SJSA1 (cell line): ENCODE results near the gene PFAS. TPM values are rescaled to one million over a fixed set of nuclear protein-coding genes. Genes with fewer than 3 reads are reported as not detected.
"Not testable (repeated sequence)": the region's sequence is repeated elsewhere in the genome, so short reads cannot be mapped to it uniquely, and the experiment has no call there.

Experiments used
- DNase-seq, 2 experiments: peaks; one replicate each; pipeline ENCODE4 v3.0.0-alpha.2; 2015 to 2020; ENCODE audit warnings: low spot score in 2 of 2, low read depth in 1 of 2
- H3K27ac ChIP-seq: fragments of 250-450 bp; sonication (Bioruptor Pico); 2 replicates; pipeline ENCODE4 v1.5.1; 2020; ENCODE audit warnings: mild to moderate bottlenecking, moderate library complexity
- H3K27me3 ChIP-seq: fragments of 250-450 bp; sonication (Bioruptor Pico); replicated peaks from 2 replicates; pipeline ENCODE4 v1.5.1; 2020; ENCODE audit warnings: mild to moderate bottlenecking, moderate library complexity
- H3K36me3 ChIP-seq: fragments of 250-450 bp; sonication (Bioruptor Pico); 2 replicates; pipeline ENCODE4 v1.5.1; 2020; ENCODE audit warnings: mild to moderate bottlenecking
- H3K4me1 ChIP-seq: fragments of 250-450 bp; sonication (Bioruptor Pico); replicated peaks from 2 replicates; pipeline ENCODE4 v1.6.1; 2021; ENCODE audit warnings: mild to moderate bottlenecking
- H3K4me3 ChIP-seq: fragments of 250-450 bp; sonication (Bioruptor Pico); 2 replicates; pipeline ENCODE4 v1.5.1; 2020; ENCODE audit warnings: mild to moderate bottlenecking
- H3K9me3 ChIP-seq: fragments of 250-450 bp; sonication (Bioruptor Pico); replicated peaks from 2 replicates; pipeline ENCODE4 v1.5.1; 2020; ENCODE audit warnings: mild to moderate bottlenecking
- total RNA-seq: library from RNA; depleted of rRNA; stranded (reverse); fragments of >200 nt; shearing (Covaris generic); gene quantifications from 2 replicates; pipeline ENCODE4 v1.2.3, GENCODE V29; 2014

Gene PFAS
- total RNA-seq, 1 experiment from 2014 or later = 29.3 TPM

GRCh38 chr17:8243827-8244226 lies 5.3 kb upstream of the PFAS start:
- Histone ChIP-seq H3K36me3 (no peaks in the 10 kb centered on the region), H3K4me1 (peaks cover 4% of the 10 kb centered on the region), H3K9me3 (no peaks in the 10 kb centered on the region), H3K27ac (no peak overlapping the region), H3K27me3 (no peaks in the 10 kb centered on the region), H3K4me3 (no peak overlapping the region)
- no peak for DNase-seq

GRCh38 chr17:8244768-8245167 lies 4.3 kb upstream of the PFAS start:
- Histone ChIP-seq H3K9me3 (no peaks in the 10 kb centered on the region), H3K36me3 (no peaks in the 10 kb centered on the region), H3K27ac (no peak overlapping the region), H3K4me3 (no peak overlapping the region), H3K27me3 (no peaks in the 10 kb centered on the region), H3K4me1 (peaks cover 6% of the 10 kb centered on the region)
- no peak for DNase-seq

GRCh38 chr17:8249621-8250500 lies 772 bp downstream of the PFAS start:
- H3K36me3 ChIP-seq = peaks cover 7% of the 10 kb centered on the region

GRCh38 chr17:8251411-8251810 lies 2.3 kb downstream of the PFAS start:
- H3K9me3 ChIP-seq, H3K4me1 ChIP-seq, DNase-seq, H3K27me3 ChIP-seq, H3K4me3 ChIP-seq, H3K27ac ChIP-seq: not testable (repeated sequence)
- H3K36me3 ChIP-seq = peaks cover 22% of the 10 kb centered on the region

More at GRCh38 chr17:8249621-8250500, 772 bp downstream of the PFAS start:
- DNase-seq = no peak
- H3K4me1 ChIP-seq = peaks cover 9% of the 10 kb centered on the region
- no peaks in the 10 kb centered on the region for H3K9me3 ChIP-seq
- H3K27ac ChIP-seq = peak overlapping the region; percentile 36
- peak overlapping the region; percentile 67 for H3K4me3 ChIP-seq
- H3K27me3 ChIP-seq = no peaks in the 10 kb centered on the region

- no peak overlapping the region for H3K4me3 ChIP-seq
- DNase-seq = no peak
- no peak overlapping the region for H3K27ac ChIP-seq
- H3K9me3 ChIP-seq = no peaks in the 10 kb centered on the region
- peaks cover 39% of the 10 kb centered on the region for H3K36me3 ChIP-seq
- H3K27me3 ChIP-seq = no peaks in the 10 kb centered on the region
- peaks cover 6% of the 10 kb centered on the region; the same call in 1 of the 2 replicates for H3K4me1 ChIP-seq
Observed at GRCh38 chr17:8253801-8254200, 4.7 kb downstream of the PFAS start.

GRCh38 chr17:8254881-8255280 lies 5.8 kb downstream of the PFAS start:
- H3K4me1 ChIP-seq = peaks cover 3% of the 10 kb centered on the region; the same call in 1 of the 2 replicates
- no peak overlapping the region for H3K27ac ChIP-seq
- H3K36me3 ChIP-seq = peaks cover 42% of the 10 kb centered on the region
- H3K9me3 ChIP-seq = no peaks in the 10 kb centered on the region
- H3K4me3 ChIP-seq = no peak overlapping the region
- H3K27me3 ChIP-seq = no peaks in the 10 kb centered on the region
- no peak for DNase-seq

- H3K9me3 ChIP-seq = no peaks in the 10 kb centered on the region
- H3K36me3 ChIP-seq = peaks cover 47% of the 10 kb centered on the region
- H3K4me1 ChIP-seq = no peaks in the 10 kb centered on the region
- DNase-seq = no peak
- no peaks in the 10 kb centered on the region for H3K27me3 ChIP-seq
- no peak overlapping the region for H3K4me3 ChIP-seq
- H3K27ac ChIP-seq = no peak overlapping the region
Observed at GRCh38 chr17:8255499-8255898, 6.4 kb downstream of the PFAS start.

- H3K27ac ChIP-seq = no peak overlapping the region
- no peak for DNase-seq
- H3K4me1 ChIP-seq = no peaks in the 10 kb centered on the region
- H3K9me3 ChIP-seq = no peaks in the 10 kb centered on the region
- H3K4me3 ChIP-seq = no peak overlapping the region
- H3K27me3 ChIP-seq = no peaks in the 10 kb centered on the region
- H3K36me3 ChIP-seq = peaks cover 47% of the 10 kb centered on the region
Observed at GRCh38 chr17:8256291-8256690, 7.2 kb downstream of the PFAS start.

- peaks cover 47% of the 10 kb centered on the region for H3K36me3 ChIP-seq
- DNase-seq = no peak
- no peaks in the 10 kb centered on the region for H3K4me1 ChIP-seq
- H3K9me3 ChIP-seq = no peaks in the 10 kb centered on the region
- no peaks in the 10 kb centered on the region for H3K27me3 ChIP-seq
- H3K27ac ChIP-seq = no peak overlapping the region
- no peak overlapping the region for H3K4me3 ChIP-seq
Observed at GRCh38 chr17:8256691-8257090, 7.6 kb downstream of the PFAS start.

- H3K4me1 ChIP-seq = no peaks in the 10 kb centered on the region
- H3K27me3 ChIP-seq = no peaks in the 10 kb centered on the region
- H3K4me3 ChIP-seq = no peak overlapping the region
- no peak overlapping the region for H3K27ac ChIP-seq
- DNase-seq = no peak
- H3K36me3 ChIP-seq = peaks cover 53% of the 10 kb centered on the region
- no peaks in the 10 kb centered on the region for H3K9me3 ChIP-seq
Observed at GRCh38 chr17:8257801-8258200, 8.7 kb downstream of the PFAS start.

- H3K4me1 ChIP-seq = no peaks in the 10 kb centered on the region
- no peak overlapping the region for H3K4me3 ChIP-seq
- no peak overlapping the region for H3K27ac ChIP-seq
- H3K9me3 ChIP-seq = no peaks in the 10 kb centered on the region
- no peaks in the 10 kb centered on the region for H3K27me3 ChIP-seq
- peaks cover 53% of the 10 kb centered on the region for H3K36me3 ChIP-seq
- DNase-seq = no peak
Observed at GRCh38 chr17:8264320-8264719, 15.2 kb downstream of the PFAS start.

GRCh38 chr17:8264836-8265542 lies 15.9 kb downstream of the PFAS start:
- Histone ChIP-seq H3K9me3 (no peaks in the 10 kb centered on the region), H3K27ac (no peak overlapping the region), H3K27me3 (no peaks in the 10 kb centered on the region), H3K36me3 (peaks cover 50% of the 10 kb centered on the region), H3K4me1 (no peaks in the 10 kb centered on the region), H3K4me3 (no peak overlapping the region)
- no peak for DNase-seq

GRCh38 chr17:8266648-8267479 lies 17.8 kb downstream of the PFAS start:
- H3K27ac ChIP-seq = no peak overlapping the region
- H3K36me3 ChIP-seq = peaks cover 46% of the 10 kb centered on the region
- H3K9me3 ChIP-seq = no peaks in the 10 kb centered on the region
- no peaks in the 10 kb centered on the region for H3K4me1 ChIP-seq
- H3K27me3 ChIP-seq = no peaks in the 10 kb centered on the region
- no peak overlapping the region for H3K4me3 ChIP-seq
- DNase-seq = no peak
